ENCODE data around the gene TMEM82.
A peak's percentile ranks its signal among the peaks of the same experiment; 100 is the strongest.

The TMEM82 gene

GRCh38 chr1:15719381-15720120 is 22.7 kb upstream of the TMEM82 start:
- no peak for DNase-seq (ENCODE audit: low read depth)
- TF ChIP-seq, protein P1, sequence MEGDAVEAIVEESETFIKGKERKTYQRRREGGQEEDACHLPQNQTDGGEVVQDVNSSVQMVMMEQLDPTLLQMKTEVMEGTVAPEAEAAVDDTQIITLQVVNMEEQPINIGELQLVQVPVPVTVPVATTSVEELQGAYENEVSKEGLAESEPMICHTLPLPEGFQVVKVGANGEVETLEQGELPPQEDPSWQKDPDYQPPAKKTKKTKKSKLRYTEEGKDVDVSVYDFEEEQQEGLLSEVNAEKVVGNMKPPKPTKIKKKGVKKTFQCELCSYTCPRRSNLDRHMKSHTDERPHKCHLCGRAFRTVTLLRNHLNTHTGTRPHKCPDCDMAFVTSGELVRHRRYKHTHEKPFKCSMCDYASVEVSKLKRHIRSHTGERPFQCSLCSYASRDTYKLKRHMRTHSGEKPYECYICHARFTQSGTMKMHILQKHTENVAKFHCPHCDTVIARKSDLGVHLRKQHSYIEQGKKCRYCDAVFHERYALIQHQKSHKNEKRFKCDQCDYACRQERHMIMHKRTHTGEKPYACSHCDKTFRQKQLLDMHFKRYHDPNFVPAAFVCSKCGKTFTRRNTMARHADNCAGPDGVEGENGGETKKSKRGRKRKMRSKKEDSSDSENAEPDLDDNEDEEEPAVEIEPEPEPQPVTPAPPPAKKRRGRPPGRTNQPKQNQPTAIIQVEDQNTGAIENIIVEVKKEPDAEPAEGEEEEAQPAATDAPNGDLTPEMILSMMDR (conservative IDR thresholded peaks at IDR 0.05; ENCODE audit: low read depth, low read length) = no peak
- no peak overlapping the region for H3K4me3 ChIP-seq (ENCODE audit: low read depth, low read length)

DNA sequence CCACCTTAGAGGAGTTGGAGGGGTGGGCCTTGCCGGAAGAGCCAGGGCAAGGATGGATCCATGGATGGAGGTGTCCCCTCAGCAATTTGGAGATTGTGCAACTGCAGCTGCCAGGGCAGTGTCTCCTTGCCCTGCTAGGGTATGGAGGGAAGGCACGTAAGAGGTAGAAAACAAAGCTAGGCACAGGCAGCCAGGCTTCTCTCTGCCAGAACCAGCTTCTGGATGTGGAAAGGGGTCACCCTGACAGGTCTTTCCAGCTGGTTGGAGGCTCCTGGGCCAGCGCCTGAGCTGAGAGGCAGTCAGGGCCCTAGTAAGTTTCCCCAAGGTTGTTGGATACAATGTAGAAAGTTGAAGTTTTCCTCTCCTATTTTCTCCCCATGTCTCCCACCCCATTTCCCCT is 21.4 kb upstream of the TMEM82 start:
- DNase-seq (ENCODE audit: low read depth) = no peak
- no peak overlapping the region for H3K4me3 ChIP-seq (ENCODE audit: low read depth, low read length)
- TF ChIP-seq, protein P1 (conservative IDR thresholded peaks at IDR 0.05; ENCODE audit: low read depth, low read length) = no peak

DNA sequence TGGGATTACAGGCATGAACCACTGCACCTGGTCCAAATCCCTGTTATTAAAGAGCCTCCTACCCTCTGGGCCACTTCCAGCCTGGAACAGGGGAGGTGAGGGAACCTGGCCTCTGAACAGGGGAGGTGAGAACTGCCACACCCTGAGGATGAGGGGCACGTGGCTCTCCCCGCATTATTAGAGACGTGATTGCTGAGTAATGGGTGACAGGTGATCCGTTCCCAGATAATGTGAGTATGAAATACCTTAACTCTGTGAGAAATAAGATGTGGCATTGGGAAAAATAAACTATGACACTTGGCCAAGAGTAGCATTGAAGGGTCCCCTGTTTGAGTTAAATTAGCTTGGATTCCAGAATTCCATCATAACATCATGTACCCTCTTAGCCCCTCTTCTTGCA is 19.9 kb upstream of the TMEM82 start:
- DNase-seq (ENCODE audit: low read depth) = no peak
- TF ChIP-seq, protein P1 (conservative IDR thresholded peaks at IDR 0.05; ENCODE audit: low read depth, low read length) = no peak
- H3K4me3 ChIP-seq (ENCODE audit: low read depth, low read length) = no peak overlapping the region

DNA sequence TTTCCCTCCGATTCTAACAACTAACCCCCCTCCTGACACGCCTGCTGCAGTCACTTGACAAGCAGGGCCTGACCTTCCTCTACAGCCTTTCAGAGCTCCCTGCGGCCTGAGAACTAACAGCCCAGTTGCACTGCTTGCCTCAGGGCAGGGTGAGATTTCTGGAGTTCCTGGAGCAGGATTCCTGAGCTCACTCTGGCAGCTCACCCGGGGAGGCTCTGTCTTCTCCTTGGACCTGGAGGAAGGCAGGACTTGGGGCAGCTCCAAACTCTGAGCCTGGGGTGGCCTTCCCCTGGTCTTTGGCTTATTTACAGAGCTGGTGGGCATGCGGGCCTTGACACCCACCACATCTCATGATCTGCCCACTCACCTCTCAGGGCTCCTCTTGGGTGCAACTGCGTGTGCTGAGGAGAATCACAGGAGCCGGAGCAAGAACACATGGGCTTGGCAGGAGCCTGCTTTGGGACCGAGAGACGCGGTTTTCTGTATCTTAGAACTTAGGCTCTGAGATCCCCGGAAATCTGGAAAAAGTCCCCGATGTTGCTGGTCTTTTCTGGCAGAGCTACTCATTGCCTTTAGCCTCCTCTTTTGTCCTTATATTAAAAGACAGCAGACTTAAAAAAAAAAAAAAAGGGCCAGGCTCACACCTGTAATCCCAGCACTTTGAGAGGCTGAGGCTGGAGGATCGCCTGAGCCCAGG is 19.3 kb upstream of the TMEM82 start:
- TF ChIP-seq, protein P1 (conservative IDR thresholded peaks at IDR 0.05; ENCODE audit: low read depth, low read length) = no peak
- peak; percentile 20 for DNase-seq (ENCODE audit: low read depth)
- no peak overlapping the region for H3K4me3 ChIP-seq (ENCODE audit: low read depth, low read length)

- no peak for DNase-seq (ENCODE audit: low read depth)
- no peak overlapping the region for H3K4me3 ChIP-seq (ENCODE audit: low read depth, low read length)
- TF ChIP-seq, protein P1 (conservative IDR thresholded peaks at IDR 0.05; ENCODE audit: low read depth, low read length) = no peak
Measured at GRCh38 chr1:15723631-15724246, 18.6 kb upstream of the TMEM82 start.

DNA sequence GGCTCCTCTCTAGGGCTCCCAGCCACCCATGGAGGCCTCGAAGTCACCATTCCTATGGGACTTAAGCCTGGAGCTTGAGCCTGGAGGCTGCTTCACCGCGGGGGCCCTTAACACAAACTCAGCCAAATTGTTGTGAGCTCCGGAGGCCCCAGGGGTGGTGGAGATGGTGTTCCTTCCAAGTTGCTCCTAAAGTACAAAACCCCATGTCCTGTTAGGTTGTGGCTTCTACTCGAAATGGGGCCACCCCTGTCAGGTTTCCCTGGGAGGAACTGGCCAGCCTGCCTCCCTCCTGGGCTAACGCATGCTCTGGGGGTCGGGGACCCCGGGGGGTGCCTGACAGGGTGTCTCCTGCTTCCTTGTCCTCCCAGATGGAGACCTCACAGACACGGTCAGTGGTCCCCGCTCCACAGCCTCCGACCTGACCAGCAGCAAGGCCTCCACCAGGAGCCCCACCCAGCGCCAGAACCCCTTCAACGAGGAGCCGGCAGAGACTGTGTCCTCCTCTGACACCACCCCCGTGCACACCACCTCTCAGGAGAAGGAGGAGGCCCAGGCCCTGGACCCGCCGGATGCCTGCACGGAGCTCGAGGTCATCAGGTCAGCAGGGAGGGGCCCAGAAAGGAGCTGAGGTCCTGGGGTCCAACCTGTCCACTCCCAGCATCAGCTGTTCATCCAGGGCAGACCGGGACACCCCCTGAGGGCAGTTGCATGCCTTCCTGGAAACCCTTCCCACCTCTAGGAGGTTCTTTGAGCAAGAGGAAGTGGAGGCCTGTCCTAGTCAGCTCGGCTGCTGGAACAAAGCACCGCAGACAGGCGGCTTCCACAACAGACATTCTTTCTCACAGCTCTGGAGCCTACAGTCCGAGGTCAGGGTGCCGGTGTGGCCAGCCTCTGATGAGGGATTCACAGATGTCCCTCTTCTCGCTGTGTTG is 17.1 kb upstream of the TMEM82 start:
- TF ChIP-seq, protein P1 (conservative IDR thresholded peaks at IDR 0.05; ENCODE audit: low read depth, low read length) = peak; percentile 37
- peak; percentile 66 for DNase-seq (ENCODE audit: low read depth)
- H3K4me3 ChIP-seq (ENCODE audit: low read depth, low read length) = no peak overlapping the region

Data from choroid plexus epithelial cell (primary cell).